Measurements from ENCODE around the gene APCDD1L.

Gene APCDD1L

GRCh38 chr20:58503668-58504067, 11.5 kb downstream of the APCDD1L start:
- no peak for TF ChIP-seq CTCF (IDR thresholded peaks at IDR 0.05; ENCODE audit: insufficient read depth, missing control alignments)
- no peak for DNase-seq (ENCODE audit: insufficient read length, low spot score)
- FAIRE-seq = no peak

GRCh38 chr20:58500256-58500655, 14.9 kb downstream of the APCDD1L start:
- TF ChIP-seq CTCF (IDR thresholded peaks at IDR 0.05; ENCODE audit: insufficient read depth, missing control alignments) = no peak
- no peak for FAIRE-seq
- no peak for DNase-seq (ENCODE audit: insufficient read length, low spot score)

GRCh38 chr20:58498470-58499068, 16.6 kb downstream of the APCDD1L start:
- FAIRE-seq (no peak), DNase-seq (ENCODE audit: insufficient read length, low spot score) (no peak)
- TF ChIP-seq CTCF (IDR thresholded peaks at IDR 0.05; ENCODE audit: insufficient read depth, missing control alignments) = no peak

- FAIRE-seq (no peak), DNase-seq (ENCODE audit: insufficient read length, low spot score) (no peak)
- no peak for TF ChIP-seq CTCF (IDR thresholded peaks at IDR 0.05; ENCODE audit: insufficient read depth, missing control alignments)
Observed at GRCh38 chr20:58497724-58498469, 17.3 kb downstream of the APCDD1L start.

GRCh38 chr20:58497076-58497641, 18.0 kb downstream of the APCDD1L start:
- FAIRE-seq = no peak
- no peak for TF ChIP-seq CTCF (IDR thresholded peaks at IDR 0.05; ENCODE audit: insufficient read depth, missing control alignments)
- DNase-seq (ENCODE audit: insufficient read length, low spot score) = no peak

- DNase-seq (ENCODE audit: insufficient read length, low spot score) (no peak), FAIRE-seq (no peak)
- no peak for TF ChIP-seq CTCF (IDR thresholded peaks at IDR 0.05; ENCODE audit: insufficient read depth, missing control alignments)
Observed at GRCh38 chr20:58496429-58496769, 18.8 kb downstream of the APCDD1L start.

Measured in D721Med (cell line).